DOHH2 (cell line): ENCODE measurements around the gene TANC1.

ENCODE experiments used
- H3F3A ChIP-seq: fragments of 200-600 bp; sonication (generic), shearing (Covaris generic); 2 replicates; pipeline ENCODE4 v1.6.0; 2016; ENCODE audit warnings: antibody characterized with exemption, mild to moderate bottlenecking; ENCODE audit not compliant: control insufficient read depth, insufficient read depth
- H3K27ac ChIP-seq: fragments of 200-600 bp; sonication (generic); 2 replicates; pipeline ENCODE4 v1.5.1; 2014; ENCODE audit warnings: low read depth, mild to moderate bottlenecking, low read length, moderate library complexity
- H3K27me3 ChIP-seq: fragments of 200-600 bp; sonication (generic); 2 replicates; pipeline ENCODE4 v1.6.1; 2014; ENCODE audit warnings: mild to moderate bottlenecking, low read length, mixed read lengths; ENCODE audit not compliant: control insufficient read depth
- H3K36me3 ChIP-seq: fragments of 200-600 bp; sonication (generic); 2 replicates; pipeline ENCODE4 v1.6.1; 2014; ENCODE audit warnings: mild to moderate bottlenecking, low read length, moderate library complexity, mixed read lengths; ENCODE audit not compliant: control insufficient read depth
- H3K4me1 ChIP-seq: fragments of 200-600 bp; sonication (generic); 2 replicates; pipeline ENCODE4 v1.6.1; 2014; ENCODE audit warnings: mild to moderate bottlenecking, low read length, mixed read lengths; ENCODE audit not compliant: control insufficient read depth
- H3K4me2 ChIP-seq: fragments of 200-600 bp; sonication (generic); 2 replicates; pipeline ENCODE4 v1.6.0; 2014; ENCODE audit warnings: mild to moderate bottlenecking, low read length, moderate library complexity
- H3K4me3 ChIP-seq: fragments of 200-600 bp; sonication (generic); 2 replicates; pipeline ENCODE4 v1.5.1; 2014; ENCODE audit warnings: mild to moderate bottlenecking, low read length, mixed read lengths
- H3K79me2 ChIP-seq: fragments of 200-600 bp; sonication (generic); 2 replicates; pipeline ENCODE4 v1.6.1; 2014; ENCODE audit warnings: mild to moderate bottlenecking, low read length, mixed read lengths; ENCODE audit not compliant: control insufficient read depth
- H3K9me2 ChIP-seq: fragments of 200-600 bp; sonication (generic); replicated peaks from 2 replicates; pipeline ENCODE4 v1.6.1; 2014; ENCODE audit warnings: mild to moderate bottlenecking, low read length, mixed read lengths; ENCODE audit not compliant: control insufficient read depth
- H3K9me3 ChIP-seq: fragments of 200-600 bp; sonication (generic); 2 replicates; pipeline ENCODE4 v1.6.1; 2014; ENCODE audit warnings: antibody characterized with exemption, low read length, mixed read lengths; ENCODE audit not compliant: control insufficient read depth, insufficient read depth
- H4K20me1 ChIP-seq: fragments of 200-600 bp; sonication (generic); 2 replicates; pipeline ENCODE4 v1.6.0; 2014; ENCODE audit warnings: low read depth, mild to moderate bottlenecking, antibody characterized with exemption, low read length, moderate library complexity; ENCODE audit not compliant: control insufficient read depth, insufficient read depth
- EZH2phosphoT487 ChIP-seq: fragments of 200-600 bp; sonication (generic); IDR thresholded peaks from 2 replicates; pipeline ENCODE4 v1.6.1; 2017; ENCODE audit warnings: borderline replicate concordance, mild to moderate bottlenecking, antibody characterized with exemption, low read length, moderate library complexity, mixed read lengths
- TF ChIP-seq, protein P1 (sequence below): fragments of 200-600 bp; sonication (generic); IDR thresholded peaks from one replicate; pipeline ENCODE4 v1.5.1; 2014; ENCODE audit warnings: antibody characterized with exemption, mild to moderate bottlenecking, low read depth, low read length; ENCODE audit not compliant: poor library complexity, severe bottlenecking

TANC1 gene

DNA sequence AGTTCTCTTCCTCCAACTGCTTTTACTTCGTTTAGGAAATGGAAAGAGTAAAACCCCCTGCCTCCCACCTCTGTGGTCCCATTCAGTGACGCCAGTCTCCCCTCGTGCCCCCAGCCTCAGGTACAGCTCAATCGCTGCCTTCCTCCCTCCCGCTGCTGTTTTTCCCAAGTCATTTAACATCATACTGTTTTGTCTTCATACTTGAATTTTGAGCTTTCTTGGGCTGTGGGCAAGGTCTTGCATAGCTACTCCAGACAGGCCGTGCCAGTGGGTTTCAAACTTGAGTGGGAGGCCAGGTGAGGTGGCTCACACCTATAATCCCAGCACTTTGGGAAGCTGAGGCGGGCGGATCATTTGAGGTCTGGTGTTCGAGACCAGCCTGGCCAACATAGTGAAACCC, 155.3 kb downstream of the TANC1 start:
- Histone ChIP-seq H3K36me3 (no peaks in the 10 kb centered on the region), H3F3A (no peaks in the 10 kb centered on the region), H3K4me3 (no peak overlapping the region), H3K9me2 (no peaks in the 10 kb centered on the region), H3K9me3 (no peaks in the 10 kb centered on the region), H4K20me1 (no peaks in the 10 kb centered on the region), H3K27me3 (no peaks in the 10 kb centered on the region), H3K4me2 (no peak overlapping the region), H3K4me1 (peaks cover 3% of the 10 kb centered on the region; the same call in 1 of the 2 replicates), H3K79me2 (no peaks in the 10 kb centered on the region), H3K27ac (no peak overlapping the region)
- no peak for TF ChIP-seq EZH2phosphoT487
- TF ChIP-seq, protein P1, sequence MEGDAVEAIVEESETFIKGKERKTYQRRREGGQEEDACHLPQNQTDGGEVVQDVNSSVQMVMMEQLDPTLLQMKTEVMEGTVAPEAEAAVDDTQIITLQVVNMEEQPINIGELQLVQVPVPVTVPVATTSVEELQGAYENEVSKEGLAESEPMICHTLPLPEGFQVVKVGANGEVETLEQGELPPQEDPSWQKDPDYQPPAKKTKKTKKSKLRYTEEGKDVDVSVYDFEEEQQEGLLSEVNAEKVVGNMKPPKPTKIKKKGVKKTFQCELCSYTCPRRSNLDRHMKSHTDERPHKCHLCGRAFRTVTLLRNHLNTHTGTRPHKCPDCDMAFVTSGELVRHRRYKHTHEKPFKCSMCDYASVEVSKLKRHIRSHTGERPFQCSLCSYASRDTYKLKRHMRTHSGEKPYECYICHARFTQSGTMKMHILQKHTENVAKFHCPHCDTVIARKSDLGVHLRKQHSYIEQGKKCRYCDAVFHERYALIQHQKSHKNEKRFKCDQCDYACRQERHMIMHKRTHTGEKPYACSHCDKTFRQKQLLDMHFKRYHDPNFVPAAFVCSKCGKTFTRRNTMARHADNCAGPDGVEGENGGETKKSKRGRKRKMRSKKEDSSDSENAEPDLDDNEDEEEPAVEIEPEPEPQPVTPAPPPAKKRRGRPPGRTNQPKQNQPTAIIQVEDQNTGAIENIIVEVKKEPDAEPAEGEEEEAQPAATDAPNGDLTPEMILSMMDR: no peak

GRCh38 chr2:159124441-159124911, 156.0 kb downstream of the TANC1 start:
- Histone ChIP-seq H3K4me3 (no peak overlapping the region), H3F3A (no peaks in the 10 kb centered on the region)
- TF ChIP-seq, protein P1: no peak
- TF ChIP-seq EZH2phosphoT487: no peak

DNA sequence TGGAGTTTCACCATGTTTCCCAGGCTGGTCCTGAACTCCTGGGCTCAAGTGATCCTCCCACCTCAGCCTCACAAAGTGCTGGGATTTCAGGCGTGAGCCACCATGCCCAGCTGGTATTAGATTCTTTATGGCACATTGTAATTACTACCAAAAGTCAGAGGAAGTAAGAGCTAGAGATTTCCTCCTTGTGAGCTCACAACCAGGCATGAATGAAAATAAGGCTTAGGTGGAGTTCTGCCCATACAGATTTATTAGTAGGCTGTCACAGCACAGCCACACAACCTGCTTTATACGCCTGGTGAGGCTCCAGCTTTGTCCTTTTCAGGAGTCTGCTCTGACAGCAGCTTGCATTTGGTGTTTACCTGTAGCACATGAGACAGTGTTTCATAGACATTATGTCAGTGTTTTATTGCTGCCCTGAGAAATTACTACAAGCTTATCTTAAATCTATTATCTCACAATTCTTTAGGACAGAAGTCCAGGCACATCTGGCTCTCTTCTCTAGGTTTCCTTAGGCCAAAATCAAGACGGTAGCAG, 156.6 kb downstream of the TANC1 start:
- no peak overlapping the region for H3K4me2 ChIP-seq
- no peak overlapping the region for H3K4me3 ChIP-seq
- peaks cover 3% of the 10 kb centered on the region; the same call in 1 of the 2 replicates for H3K4me1 ChIP-seq
- H3K36me3 ChIP-seq: no peaks in the 10 kb centered on the region
- H3K9me3 ChIP-seq: no peaks in the 10 kb centered on the region
- H4K20me1 ChIP-seq: no peaks in the 10 kb centered on the region
- H3F3A ChIP-seq: no peaks in the 10 kb centered on the region
- H3K27me3 ChIP-seq: no peaks in the 10 kb centered on the region
- TF ChIP-seq, protein P1: no peak
- TF ChIP-seq EZH2phosphoT487: no peak
- H3K79me2 ChIP-seq: no peaks in the 10 kb centered on the region
- H3K27ac ChIP-seq: no peak overlapping the region
- no peaks in the 10 kb centered on the region for H3K9me2 ChIP-seq

More at GRCh38 chr2:159124441-159124911, 156.0 kb downstream of the TANC1 start:
- Histone ChIP-seq H3K36me3 (no peaks in the 10 kb centered on the region), H3K79me2 (no peaks in the 10 kb centered on the region), H3K9me3 (no peaks in the 10 kb centered on the region), H3K4me1 (peaks cover 3% of the 10 kb centered on the region; the same call in 1 of the 2 replicates), H4K20me1 (no peaks in the 10 kb centered on the region), H3K27ac (no peak overlapping the region), H3K9me2 (no peaks in the 10 kb centered on the region), H3K4me2 (no peak overlapping the region), H3K27me3 (no peaks in the 10 kb centered on the region)
